K562 (cell line): ENCODE results near the gene AUNIP. TPM values are rescaled to one million over a fixed set of nuclear protein-coding genes. Genes with fewer than 3 reads are reported as not detected.

Source experiments
- AFF4 ChIP-seq: sonication (generic); formaldehyde crosslinking; IDR thresholded peaks from 2 replicates; pipeline ENCODE4 v1.8.0; 2023; ENCODE audit warnings: mild to moderate bottlenecking, missing genetic modification reagents
- FOXJ3 ChIP-seq: sonication (generic); formaldehyde crosslinking; IDR thresholded peaks from 2 replicates; pipeline ENCODE4 v1.4.0; 2020; ENCODE audit warnings: mild to moderate bottlenecking, missing genetic modification reagents
- FOXM1 ChIP-seq, 2 experiments: fragments of 450-650 bp in 1 of 2; sonication (generic) in 1 of 2; formaldehyde crosslinking in 1 of 2; IDR thresholded peaks; 2 replicates each; pipeline versions ENCODE4 v1.6.1 to v1.9.0; 2017 to 2022; ENCODE audit warnings: low read depth in 2 of 2, mild to moderate bottlenecking in 2 of 2, missing genetic modification reagents in 1 of 2, moderate library complexity in 1 of 2
- GATA2 ChIP-seq: sonication (generic); formaldehyde crosslinking; IDR thresholded peaks from 2 replicates; pipeline ENCODE4 v1.4.0; 2020; ENCODE audit warnings: mild to moderate bottlenecking, missing genetic modification reagents
- HMGN3 ChIP-seq: IDR thresholded peaks from 2 replicates; pipeline ENCODE4 v1.6.1; 2011; ENCODE audit warnings: borderline replicate concordance, low read depth, mild to moderate bottlenecking, mixed read lengths, low read length; ENCODE audit not compliant: insufficient read length; ENCODE audit errors: extremely low read depth
- ILF3 ChIP-seq: fragments of 450-650 bp; IDR thresholded peaks from 2 replicates; pipeline ENCODE4 v1.6.1; 2018; ENCODE audit warnings: antibody characterized with exemption, mild to moderate bottlenecking, moderate library complexity, borderline replicate concordance
- KLF13 ChIP-seq: fragments of 450-650 bp; IDR thresholded peaks from 2 replicates; pipeline ENCODE4 v1.6.1; 2016; ENCODE audit warnings: missing genetic modification characterization, low read depth, mild to moderate bottlenecking, missing compliant biosample characterization, moderate library complexity, borderline replicate concordance
- LCOR ChIP-seq: sonication (generic); formaldehyde crosslinking; IDR thresholded peaks from 2 replicates; pipeline ENCODE4 v1.8.0; 2022; ENCODE audit warnings: mild to moderate bottlenecking, missing genetic modification reagents
- MXI1 ChIP-seq: IDR thresholded peaks from 2 replicates; pipeline ENCODE4 v1.6.1; 2011; ENCODE audit warnings: low read depth, mild to moderate bottlenecking, improper control_type of control experiment, low read length
- NFRKB ChIP-seq: fragments of 450-650 bp; IDR thresholded peaks from 2 replicates; pipeline ENCODE4 v1.6.1; 2016; ENCODE audit warnings: low read depth
- PHF20 ChIP-seq: fragments of 450-650 bp; IDR thresholded peaks from 2 replicates; pipeline ENCODE4 v1.6.1; 2018; ENCODE audit not compliant: partially characterized antibody
- POLR2B ChIP-seq: fragments of 450-650 bp; IDR thresholded peaks from 2 replicates; pipeline ENCODE4 v1.6.1; 2018; ENCODE audit warnings: low read depth; ENCODE audit not compliant: partially characterized antibody
- RBFOX2 ChIP-seq: fragments of 200-400 bp; formaldehyde crosslinking; IDR thresholded peaks from 2 replicates; pipeline ENCODE4 v1.6.1; 2017; ENCODE audit warnings: low read depth, mild to moderate bottlenecking, low read length, moderate library complexity
- SIN3B ChIP-seq: fragments of 450-650 bp; IDR thresholded peaks from 2 replicates; pipeline ENCODE4 v1.6.1; 2017; ENCODE audit warnings: low read depth, mild to moderate bottlenecking, moderate library complexity
- SMC3 ChIP-seq: conservative IDR thresholded peaks from 2 replicates; pipeline ENCODE4 v1.6.1; 2011; ENCODE audit warnings: low read depth, low read length, improper control_type of control experiment; ENCODE audit not compliant: insufficient read depth
- STAT5A ChIP-seq: IDR thresholded peaks from 2 replicates; pipeline ENCODE4 v1.6.1; 2012; ENCODE audit warnings: low read length, inconsistent platforms, borderline replicate concordance
- ZFX ChIP-seq: sonication (generic); formaldehyde crosslinking; IDR thresholded peaks from 2 replicates; pipeline ENCODE4 v1.8.0; 2022; ENCODE audit warnings: mild to moderate bottlenecking, missing genetic modification reagents, moderate library complexity
- ZMIZ1 ChIP-seq, 2 experiments: fragments of 150-350 bp in 1 of 2; IDR thresholded peaks; 2 replicates each; pipeline ENCODE4 v1.6.1; 2012 to 2016; ENCODE audit warnings: low read depth in 2 of 2, low read length in 2 of 2, mild to moderate bottlenecking in 1 of 2, moderate library complexity in 1 of 2
- ZNF143 ChIP-seq: sonication (generic); formaldehyde crosslinking; IDR thresholded peaks from 2 replicates; pipeline ENCODE4 v1.9.0; 2022; ENCODE audit warnings: mild to moderate bottlenecking, missing genetic modification reagents
- ZNF589 ChIP-seq: fragments of 200-800 bp; sonication (Bioruptor generic); IDR thresholded peaks from 2 replicates; pipeline ENCODE4 v1.6.1; 2016; ENCODE audit warnings: low read depth, missing genetic modification characterization, missing compliant biosample characterization
- polyA plus RNA-seq, 8 experiments: library from polyadenylated mRNA; depleted of rRNA in 4 of 8; stranded (reverse) in 5 of 8; unstranded in 3 of 8; fragments of >200 nt; fragmentation: Nextera tagmentation in 2 of 8; fragmentation: Illumina TruSeq in 1 of 8; extraction: Ambion mirVana in 2 of 8; extraction: Trizol in 1 of 8; gene quantifications; 2 replicates each; pipeline versions ENCODE4 v1.2.1 to v1.2.3, GENCODE V29; 2011 to 2014; ENCODE audit warnings: inconsistent platforms in 1 of 8, missing spikeins in 1 of 8
- total RNA-seq, 7 experiments: library from RNA; depleted of rRNA in 6 of 7; stranded (reverse); fragments of >200 nt in 6 of 7; fragmentation: Illumina TruSeq in 2 of 7; extraction: Trizol in 2 of 7; gene quantifications; 2 replicates each; pipeline versions ENCODE4 v1.2.1 to v1.2.3, GENCODE V29; 2011 to 2021; ENCODE audit warnings: low replicate concordance in 1 of 7

AUNIP gene
- total and polyA plus RNA-seq, 9 of the 15 experiments (the other 6 are each of a cell fraction or from before 2014, with no cell fraction given), result 12.1 to 53.8 (median 47.1) TPM

DNA sequence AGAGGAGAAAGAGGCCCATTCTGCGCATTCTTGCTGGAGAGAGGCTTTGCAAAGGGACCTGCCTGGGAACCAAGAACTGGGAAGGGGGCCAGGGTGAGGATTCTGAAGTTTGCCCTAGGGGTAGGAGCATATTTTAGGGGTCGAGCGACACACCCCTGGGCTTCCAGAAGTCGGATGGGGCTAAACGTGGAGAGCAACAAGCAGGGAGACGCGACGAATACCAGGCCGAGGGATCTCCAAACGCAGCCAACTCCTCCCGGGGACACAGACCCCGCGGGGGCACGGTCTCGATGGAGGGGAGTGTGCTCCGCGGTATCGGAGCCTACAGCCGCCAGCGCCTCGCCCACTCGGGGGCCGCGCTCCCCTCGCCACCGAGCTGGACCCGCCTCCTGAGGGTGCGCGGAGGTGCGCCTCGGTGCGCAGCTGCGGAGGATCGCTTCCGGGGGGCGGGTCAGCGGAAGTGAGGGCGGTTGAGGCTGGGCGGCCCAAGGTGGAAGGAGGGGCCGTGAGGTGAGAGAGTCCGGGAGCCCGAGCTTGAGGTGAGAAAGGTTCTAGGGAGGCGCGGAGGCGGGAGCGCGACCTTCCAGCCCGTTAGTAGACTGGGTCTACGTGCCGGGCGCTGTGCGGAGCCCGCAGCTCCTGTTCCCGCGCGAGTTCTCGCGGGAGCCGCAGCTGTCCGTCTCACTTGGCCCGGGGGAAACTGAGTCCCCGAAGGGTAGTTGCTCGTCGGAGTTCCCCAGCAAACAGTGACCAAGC is 39.6 kb downstream of the AUNIP start, which contains the start of gene MTFR1L (continued):
- TF ChIP-seq KLF13 (tag) (peak; percentile 91), NFRKB (no peak), RBFOX2 (peak; percentile 93), FOXJ3 (CRISPR knock-in tag) (0 out of 2 replicates have a peak, but pooled peaks have one; percentile 48), ZNF143 (CRISPR knock-in tag) (peak; percentile 63; the same call in 1 of the 2 replicates), STAT5A (no peak), PHF20 (peak; percentile 65), ZMIZ1 (IDR thresholded peaks at IDR 0.05; ENCODE audit: low read depth in 2 of 2, low read length in 2 of 2) (no peak; a peak in 1 of 4 replicates), FOXM1 (IDR thresholded peaks at IDR 0.05; ENCODE audit: low read depth) (no peak), FOXM1 (CRISPR knock-in tag; IDR thresholded peaks at IDR 0.05; ENCODE audit: low read depth) (peak; percentile 90; the same call in 1 of the 2 replicates), GATA2 (CRISPR knock-in tag) (no peak), ILF3 (no peak), HMGN3 (peak; percentile 91), POLR2B (peak; percentile 90), SMC3 (peak; percentile 9), LCOR (CRISPR knock-in tag) (peak; percentile 49; the same call in 1 of the 2 replicates), MXI1 (peak; percentile 34; the same call in 1 of the 2 replicates), ZFX (CRISPR knock-in tag) (peak; percentile 76), AFF4 (peak; percentile 61; the same call in 1 of the 2 replicates), SIN3B (peak; percentile 20; the same call in 1 of the 2 replicates), ZNF589 (CRISPR knock-in tag) (0 out of 2 replicates have a peak, but pooled peaks have one; percentile 58)
